GM23338 (cell line): ENCODE measurements around the gene NAE1. TPM values are rescaled to one million over a fixed set of nuclear protein-coding genes. Genes with fewer than 3 reads are reported as not detected.

Source experiments
- ATAC-seq: fragments of 200-7000 bp; cut with Tn5 transposase; 3 replicates; pipeline ENCODE4 v1.9.1; 2020
- DNase-seq: peaks from one replicate; pipeline ENCODE4 v3.0.0-alpha.2; 2015; ENCODE audit warnings: low spot score
- H2AFZ ChIP-seq: fragments of 200-600 bp; sonication (generic); 2 replicates; pipeline ENCODE4 v1.8.0; 2016; ENCODE audit warnings: antibody characterized with exemption, mild to moderate bottlenecking, moderate library complexity
- H3F3A ChIP-seq: fragments of 200-600 bp; sonication (generic); replicated peaks from 2 replicates; pipeline ENCODE4 v1.8.0; 2017; ENCODE audit warnings: antibody characterized with exemption, mixed run types, low read depth
- H3K27ac ChIP-seq: fragments of 200-600 bp; sonication (generic); 2 replicates; pipeline ENCODE4 v1.6.1; 2016; ENCODE audit warnings: low read depth
- H3K27me3 ChIP-seq: fragments of 200-600 bp; sonication (generic); 2 replicates; pipeline ENCODE4 v1.8.0; 2016; ENCODE audit warnings: mild to moderate bottlenecking, mixed run types, moderate library complexity; ENCODE audit not compliant: insufficient read depth
- H3K36me3 ChIP-seq: fragments of 200-600 bp; sonication (generic); 2 replicates; pipeline ENCODE4 v1.8.0; 2016; ENCODE audit warnings: mild to moderate bottlenecking; ENCODE audit not compliant: insufficient read depth
- H3K4me1 ChIP-seq: fragments of 200-600 bp; sonication (generic); 2 replicates; pipeline ENCODE4 v1.8.0; 2016; ENCODE audit warnings: mild to moderate bottlenecking, moderate library complexity; ENCODE audit not compliant: insufficient read depth
- H3K4me2 ChIP-seq: fragments of 200-600 bp; sonication (generic); 2 replicates; pipeline ENCODE4 v1.7.1; 2017; ENCODE audit warnings: mixed run types
- H3K4me3 ChIP-seq: fragments of 200-600 bp; sonication (generic); 2 replicates; pipeline ENCODE4 v1.6.1; 2016; ENCODE audit warnings: mixed run types
- H3K79me2 ChIP-seq: fragments of 200-600 bp; sonication (generic); replicated peaks from 2 replicates; pipeline ENCODE4 v1.8.0; 2017; ENCODE audit warnings: mild to moderate bottlenecking; ENCODE audit not compliant: insufficient read depth
- H3K9me2 ChIP-seq: fragments of 200-600 bp; sonication (generic); 2 replicates; pipeline ENCODE4 v1.8.0; 2017; ENCODE audit not compliant: insufficient read depth
- H4K20me1 ChIP-seq: fragments of 200-600 bp; sonication (generic); replicated peaks from 2 replicates; pipeline ENCODE4 v1.8.0; 2017; ENCODE audit warnings: mild to moderate bottlenecking; ENCODE audit not compliant: insufficient read depth
- H3K27ac Mint-ChIP-seq: 2 replicates; pipeline ENCODE4 v1.8.0; 2020; ENCODE audit warnings: inconsistent platforms, mild to moderate bottlenecking, moderate library complexity, mixed read lengths
- H3K27me3 Mint-ChIP-seq: 3 replicates; pipeline ENCODE4 v1.8.0; 2022; ENCODE audit warnings: low read depth, mild to moderate bottlenecking, moderate library complexity, mixed read lengths, inconsistent platforms; ENCODE audit not compliant: insufficient read depth, poor library complexity
- H3K36me3 Mint-ChIP-seq: 3 replicates; pipeline ENCODE4 v1.8.0; 2021; ENCODE audit warnings: low read depth, mild to moderate bottlenecking, inconsistent platforms, moderate library complexity, mixed read lengths
- H3K4me1 Mint-ChIP-seq: 3 replicates; pipeline ENCODE4 v1.8.0; 2020; ENCODE audit warnings: mild to moderate bottlenecking, inconsistent platforms, mixed read lengths
- H3K4me3 Mint-ChIP-seq: 3 replicates; pipeline ENCODE4 v1.8.0; 2021; ENCODE audit warnings: moderate library complexity, mild to moderate bottlenecking, inconsistent platforms, mixed read lengths
- H3K9me3 Mint-ChIP-seq: 3 replicates; pipeline ENCODE4 v1.8.0; 2020; ENCODE audit warnings: moderate library complexity, mild to moderate bottlenecking, inconsistent platforms, mixed read lengths
- CTCF ChIP-seq, 2 experiments: fragments of 200-600 bp in 1 of 2; sonication (generic) in 1 of 2; conservative IDR thresholded peaks; 2 replicates each; pipeline versions ENCODE4 v1.5.1 to v1.6.1; 2016 to 2017; ENCODE audit warnings: antibody characterized with exemption in 2 of 2, low read depth in 2 of 2, mild to moderate bottlenecking in 2 of 2, moderate library complexity in 1 of 2
- POLR2AphosphoS5 ChIP-seq: IDR thresholded peaks from 2 replicates; pipeline ENCODE4 v1.6.1; 2016; ENCODE audit warnings: antibody characterized with exemption, low read depth
- STAT1 ChIP-seq: IDR thresholded peaks from one replicate; pipeline ENCODE4 v1.6.1; 2016; ENCODE audit warnings: antibody characterized with exemption; ENCODE audit not compliant: unreplicated experiment
- ZNF331 ChIP-seq: fragments of 250-450 bp; sonication (Bioruptor Pico); IDR thresholded peaks from 2 replicates; pipeline ENCODE4 v1.5.0; 2020; ENCODE audit warnings: low read depth, mild to moderate bottlenecking, moderate library complexity
- ZNF462 ChIP-seq: fragments of 250-450 bp; sonication (Bioruptor Pico); IDR thresholded peaks from 2 replicates; pipeline ENCODE4 v1.5.0; 2020; ENCODE audit warnings: mild to moderate bottlenecking, moderate library complexity
- polyA plus RNA-seq: library from polyadenylated mRNA; unstranded; fragments of >200 nt; fragmentation: Nextera tagmentation; extraction: Ambion mirVana; gene quantifications from 2 replicates; pipeline ENCODE4 v1.2.1, GENCODE V29; 2016
- total RNA-seq: library from RNA; depleted of rRNA; stranded (reverse); fragments of >200 nt; shearing (Covaris generic); gene quantifications from 2 replicates; pipeline ENCODE4 v1.2.3, GENCODE V29; 2014

The NAE1 gene
- total and polyA plus RNA-seq, 2 experiments from 2014 or later, result 139 to 209 TPM

- Histone ChIP-seq H3K4me1 (no peaks in the 10 kb centered on the region; the same call in 1 of the 2 replicates), H4K20me1 (no peaks in the 10 kb centered on the region), H3K36me3 (no peaks in the 10 kb centered on the region), H3K9me2 (no peaks in the 10 kb centered on the region), H3K79me2 (no peaks in the 10 kb centered on the region), H3F3A (no peaks in the 10 kb centered on the region), H2AFZ (no peak overlapping the region), H3K27me3 (peaks cover 27% of the 10 kb centered on the region), H3K27ac (no peak overlapping the region), H3K4me2 (no peak overlapping the region), H3K4me3 (no peak overlapping the region)
- Mint-ChIP-seq H3K4me1 (peaks cover 16% of the 10 kb centered on the region), H3K4me3 (no peak overlapping the region), H3K27ac (no peak overlapping the region), H3K36me3 (no peaks in the 10 kb centered on the region), H3K9me3 (no peaks in the 10 kb centered on the region; the same call in 2 of the 3 replicates), H3K27me3 (peaks cover 22% of the 10 kb centered on the region)
- TF ChIP-seq CTCF (conservative IDR thresholded peaks at IDR 0.05; ENCODE audit: low read depth in 2 of 2) (peak in 1 of 2 experiments; percentile 60; a peak in 2 of 4 replicates), POLR2AphosphoS5 (no peak), STAT1 (no peak)
- peak; percentile 30 for DNase-seq
- ATAC-seq, result peak; percentile 32
These were observed 18.8 kb upstream of the NAE1 start for GRCh38 chr16:66849549-66849948.

- no peaks in the 10 kb centered on the region for H3K9me2 ChIP-seq
- ATAC-seq, result no peak
- DNase-seq, result no peak
These were observed 18.2 kb upstream of the NAE1 start for GRCh38 chr16:66849021-66849420.

More at GRCh38 chr16:66849021-66849420, 18.2 kb upstream of the NAE1 start:
- TF ChIP-seq ZNF462 (no peak), ZNF331 (no peak)
- Histone ChIP-seq H3F3A (no peaks in the 10 kb centered on the region), H2AFZ (no peak overlapping the region), H3K27me3 (peaks cover 32% of the 10 kb centered on the region), H4K20me1 (no peaks in the 10 kb centered on the region), H3K4me1 (no peaks in the 10 kb centered on the region; the same call in 1 of the 2 replicates), H3K27ac (no peak overlapping the region), H3K79me2 (no peaks in the 10 kb centered on the region), H3K4me2 (no peak overlapping the region), H3K36me3 (no peaks in the 10 kb centered on the region), H3K4me3 (no peak overlapping the region)
- H3K4me1 Mint-ChIP-seq, result peaks cover 16% of the 10 kb centered on the region
- H3K36me3 Mint-ChIP-seq, result no peaks in the 10 kb centered on the region
- peaks cover 25% of the 10 kb centered on the region for H3K27me3 Mint-ChIP-seq
- no peak overlapping the region for H3K4me3 Mint-ChIP-seq
- no peaks in the 10 kb centered on the region; the same call in 2 of the 3 replicates for H3K9me3 Mint-ChIP-seq
- no peak overlapping the region for H3K27ac Mint-ChIP-seq
